Smooth muscle cell of the brain vasculature (primary cell): ENCODE measurements around the gene PNLDC1.

ENCODE experiments used
- DNase-seq: peaks from one replicate; pipeline ENCODE4 v3.0.0-alpha.2; 2012; ENCODE audit warnings: low read depth, low spot score

Gene PNLDC1, protein sequence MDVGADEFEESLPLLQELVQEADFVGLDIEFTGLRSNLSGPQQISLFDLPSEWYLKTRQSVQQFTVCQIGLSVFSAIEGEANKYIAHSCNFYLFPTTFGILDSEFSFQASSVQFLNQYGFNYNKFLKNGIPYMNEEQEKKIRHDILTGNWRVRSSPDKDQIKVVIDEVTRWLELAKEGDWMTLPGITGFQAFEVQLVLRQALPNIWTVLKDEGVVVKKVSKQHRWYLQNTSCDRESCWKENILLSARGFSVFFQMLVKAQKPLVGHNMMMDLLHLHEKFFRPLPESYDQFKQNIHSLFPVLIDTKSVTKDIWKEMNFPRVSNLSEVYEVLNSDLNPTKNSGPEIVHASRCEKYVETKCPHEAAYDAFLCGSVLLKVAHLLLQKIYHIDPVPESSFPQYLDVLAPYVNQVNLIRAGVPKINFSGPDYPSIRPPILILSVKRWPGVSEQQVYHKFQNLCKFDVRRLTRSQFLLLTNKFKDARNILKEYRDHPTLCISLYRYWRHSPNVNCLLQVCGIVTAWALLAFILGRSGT

GRCh38 chr6:159800141-159800865 is at the start of gene PNLDC1:
Gene PNLDC1 (plus strand): TSS chr6:159800276. CDS start chr6:159800308, 32 bp downstream.
- no peak for DNase-seq

GRCh38 chr6:159751448-159751847 is 48.6 kb upstream of the PNLDC1 start:
- DNase-seq = no peak

- DNase-seq = no peak
Observed at GRCh38 chr6:159753081-159753872, 46.8 kb upstream of the PNLDC1 start.

- no peak for DNase-seq
Observed at GRCh38 chr6:159754401-159754800, 45.7 kb upstream of the PNLDC1 start.

GRCh38 chr6:159754959-159755914 is 44.8 kb upstream of the PNLDC1 start:
- DNase-seq = no peak

GRCh38 chr6:159756508-159756907 is 43.6 kb upstream of the PNLDC1 start:
- DNase-seq = no peak

- no peak for DNase-seq
Observed at GRCh38 chr6:159758031-159759001, 41.8 kb upstream of the PNLDC1 start.

DNA sequence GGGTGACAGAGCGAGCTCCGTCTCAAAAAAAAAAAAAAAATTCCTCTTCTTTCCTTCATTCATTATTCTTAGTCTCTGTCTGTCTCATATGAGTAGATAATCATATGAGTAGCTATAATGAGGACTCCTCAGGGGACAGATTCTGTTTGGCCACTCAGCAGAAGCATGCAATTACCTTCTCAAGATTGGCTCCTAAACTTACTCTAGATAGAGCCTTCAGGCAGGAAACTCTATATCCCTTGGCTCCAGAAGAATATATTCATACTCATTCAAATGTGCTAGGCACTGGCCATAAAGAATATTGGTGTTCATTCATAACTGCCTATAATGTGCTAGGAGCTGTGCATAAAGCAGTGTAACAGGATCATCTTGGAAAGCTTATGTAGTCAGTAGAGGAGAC is 40.4 kb upstream of the PNLDC1 start:
- DNase-seq = no peak

DNA sequence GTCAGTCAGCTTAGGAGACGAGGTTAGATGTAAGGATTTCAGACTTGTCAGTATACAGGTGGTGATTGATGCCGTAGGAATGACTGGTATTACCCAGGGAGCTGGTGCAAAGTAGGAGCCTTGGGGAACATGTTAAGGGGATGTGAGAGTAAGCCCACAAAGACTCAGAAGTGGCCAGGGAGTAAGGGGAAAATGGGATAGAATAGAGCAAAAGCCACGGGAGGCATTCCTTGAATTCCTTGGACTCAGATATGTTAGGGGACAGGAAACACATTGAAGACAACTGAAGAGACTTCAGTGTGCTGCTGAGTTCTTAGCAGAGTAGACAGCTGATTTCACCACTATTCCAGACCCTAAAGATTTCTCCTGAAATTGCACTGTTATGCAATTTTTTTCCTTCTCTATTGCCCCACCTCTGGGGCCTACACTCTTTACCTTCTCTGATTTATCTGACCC is 39.4 kb upstream of the PNLDC1 start:
- DNase-seq = no peak

DNA sequence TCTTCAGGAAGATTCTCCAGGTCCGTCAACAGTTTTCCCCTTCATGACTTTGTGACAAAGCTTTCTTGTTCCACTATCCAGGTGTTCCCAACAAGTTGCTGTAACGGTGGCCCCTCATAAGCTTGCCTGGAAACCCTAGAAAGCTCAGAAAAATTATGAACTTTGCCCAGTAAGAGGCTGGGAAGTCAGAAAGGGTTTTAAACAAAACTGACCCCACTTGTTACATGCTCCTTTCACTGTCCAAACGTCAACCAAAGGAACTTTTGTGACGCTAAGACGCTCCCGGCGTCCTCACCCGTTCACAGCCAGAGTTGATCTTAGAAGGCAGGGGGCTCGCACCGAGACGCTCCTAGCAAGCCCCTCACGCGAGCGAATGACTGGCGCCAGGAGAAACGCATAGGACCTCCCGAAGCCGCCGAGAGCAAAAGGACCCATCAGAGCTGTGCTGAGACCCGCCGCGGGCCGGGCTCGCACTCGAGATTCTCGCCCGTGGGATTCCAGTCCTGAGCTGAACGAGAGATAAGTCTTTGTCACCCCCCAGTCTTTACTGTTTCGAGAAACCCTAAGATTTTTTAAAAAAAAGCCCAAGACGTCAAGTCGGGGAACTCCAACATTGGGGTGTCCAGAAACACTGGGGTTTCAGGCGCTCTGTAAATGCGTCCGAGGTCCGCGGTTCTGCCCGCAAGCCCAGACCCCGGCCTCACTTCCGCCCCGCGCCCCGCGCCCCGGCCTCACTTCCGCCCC is 38.8 kb upstream of the PNLDC1 start:
- no peak for DNase-seq

DNA sequence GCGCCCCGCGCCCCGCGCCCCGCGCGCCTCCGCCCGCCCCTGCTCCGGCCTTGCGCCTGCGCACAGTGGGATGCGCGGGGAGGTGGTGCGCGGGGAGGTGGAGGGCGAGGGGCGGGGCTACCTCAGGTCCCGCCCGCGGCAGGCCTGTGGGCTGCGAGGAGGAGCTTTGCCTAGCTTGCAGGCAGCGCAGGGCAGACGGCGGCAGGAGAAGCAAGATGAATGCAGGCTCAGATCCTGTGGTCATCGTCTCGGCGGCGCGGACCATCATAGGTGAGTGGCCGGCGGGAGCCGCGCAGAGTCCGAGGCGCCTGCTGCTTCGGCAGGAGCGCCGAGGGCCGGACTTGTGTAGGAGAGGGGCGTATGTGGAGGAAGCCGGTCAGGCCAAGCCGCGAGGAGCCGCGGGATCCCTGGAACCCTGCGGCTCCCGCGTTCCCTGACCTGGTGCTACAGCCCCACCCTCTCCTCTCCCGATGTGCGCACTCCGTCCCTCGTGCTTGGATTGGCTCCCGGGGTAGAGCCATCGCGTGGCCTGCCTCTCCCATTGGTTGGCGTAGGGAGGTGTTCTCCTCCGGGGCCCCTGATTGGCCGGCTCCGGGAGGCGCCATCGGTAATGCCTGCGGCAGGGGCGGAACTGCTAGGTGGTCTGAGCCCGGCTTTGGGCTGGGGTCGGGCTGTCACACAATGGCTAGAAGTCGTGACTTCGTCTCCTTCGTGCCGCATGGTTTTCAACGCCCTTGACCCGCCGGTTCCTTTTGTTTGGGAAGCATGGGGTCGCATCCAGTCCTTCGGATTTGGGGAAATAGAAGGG is 38.0 kb upstream of the PNLDC1 start, which contains the start of gene ACAT2:
TSS of gene ACAT2 (plus strand) at position 173 of the 808 bp plus-strand sequence. CDS start at position 216, 43 bp downstream.
- DNase-seq = peak; percentile 86

DNA sequence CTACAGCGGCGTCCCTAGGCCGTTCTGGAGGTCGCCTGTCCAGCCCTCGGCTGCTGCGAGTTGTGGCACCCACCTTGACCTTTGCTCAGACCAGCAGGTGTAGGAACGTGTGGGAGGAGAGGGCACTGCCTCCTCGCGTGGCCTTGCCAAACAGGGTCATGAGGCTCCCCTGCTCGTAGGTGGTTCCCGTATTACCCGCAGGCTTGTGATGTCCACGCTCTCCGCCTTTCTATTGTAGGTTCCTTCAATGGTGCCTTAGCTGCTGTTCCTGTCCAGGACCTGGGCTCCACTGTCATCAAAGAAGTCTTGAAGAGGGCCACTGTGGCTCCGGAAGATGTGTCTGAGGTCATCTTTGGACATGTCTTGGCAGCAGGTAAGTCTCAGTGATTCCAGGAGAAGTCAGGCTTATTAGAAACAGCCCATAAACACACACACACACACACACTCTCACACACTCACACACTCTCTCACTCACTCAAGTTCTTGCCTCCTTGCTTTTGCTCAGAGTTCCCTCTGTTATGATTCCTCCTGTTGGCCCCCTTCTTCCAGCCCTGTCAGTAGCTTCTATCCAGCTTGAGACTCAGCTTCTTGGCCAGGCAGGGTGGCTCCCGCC is 37.3 kb upstream of the PNLDC1 start:
- no peak for DNase-seq

GRCh38 chr6:159766906-159767305 is 33.2 kb upstream of the PNLDC1 start:
- no peak for DNase-seq

- DNase-seq = no peak
Observed at GRCh38 chr6:159769470-159769869, 30.6 kb upstream of the PNLDC1 start.

DNA sequence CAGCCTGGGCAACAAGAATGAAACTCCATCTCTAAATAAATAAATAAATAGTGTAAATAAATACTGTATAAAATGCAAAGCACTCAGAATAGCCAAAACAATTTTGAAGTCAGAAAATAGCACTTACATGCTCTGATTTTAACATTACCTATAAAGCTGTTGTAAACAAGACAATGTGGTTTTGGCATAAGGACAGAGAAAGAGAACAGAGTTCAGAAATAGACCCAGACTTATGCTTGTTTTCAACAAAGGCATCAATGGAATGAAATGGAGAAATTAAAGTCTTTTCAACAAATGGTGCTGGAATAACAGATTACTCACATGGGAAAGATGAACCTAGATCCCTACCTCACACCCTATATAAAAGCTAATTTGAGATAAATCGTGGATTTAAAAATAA is 27.9 kb upstream of the PNLDC1 start:
- DNase-seq = no peak

- DNase-seq = no peak
Observed at GRCh38 chr6:159777240-159777904, 22.7 kb upstream of the PNLDC1 start.

- no peak for DNase-seq
Observed at GRCh38 chr6:159778131-159778530, 21.9 kb upstream of the PNLDC1 start.
